Liver (tissue), 9 donors: ENCODE results near the gene HSPA12B. TPM values are rescaled to one million over a fixed set of nuclear protein-coding genes. Genes with fewer than 3 reads are reported as not detected.

Source experiments
- DNase-seq: peaks from one replicate; pipeline ENCODE4 v3.0.0-alpha.2; 2017; ENCODE audit warnings: low spot score
- H3K27ac ChIP-seq, 2 donors: one replicate each; pipeline ENCODE4 v1.7.0; 2013; ENCODE audit warnings: inconsistent platforms in 2 of 2, low read length in 2 of 2, control low read depth in 1 of 2, low read depth in 1 of 2, mild to moderate bottlenecking in 1 of 2
- H3K27me3 ChIP-seq, 4 donors: one replicate each; pipeline versions ENCODE4 v1.6.1 to v1.7.0; 2013; ENCODE audit warnings: low read length in 3 of 4, inconsistent platforms in 1 of 4, mild to moderate bottlenecking in 1 of 4, moderate library complexity in 1 of 4; ENCODE audit not compliant: control insufficient read depth in 4 of 4, insufficient read depth in 4 of 4
- H3K36me3 ChIP-seq, 4 donors: one replicate each; pipeline versions ENCODE4 v1.6.1 to v1.7.0; 2013; ENCODE audit warnings: low read length in 3 of 4, mild to moderate bottlenecking in 3 of 4, low read depth in 1 of 4, moderate library complexity in 1 of 4; ENCODE audit not compliant: control insufficient read depth in 4 of 4, insufficient read depth in 3 of 4
- H3K4me1 ChIP-seq, 4 donors: one replicate each; pipeline versions ENCODE4 v1.6.1 to v1.7.0; 2013; ENCODE audit warnings: low read length in 3 of 4, mild to moderate bottlenecking in 3 of 4, moderate library complexity in 1 of 4; ENCODE audit not compliant: control insufficient read depth in 4 of 4, insufficient read depth in 4 of 4
- H3K4me3 ChIP-seq, 3 donors: one replicate each; pipeline versions ENCODE4 v1.6.1 to v1.7.0; 2013; ENCODE audit warnings: low read length in 3 of 3, control low read depth in 1 of 3, low read depth in 1 of 3, mild to moderate bottlenecking in 1 of 3
- H3K9ac ChIP-seq, 2 donors: one replicate each; pipeline ENCODE4 v1.7.0; 2013; ENCODE audit warnings: low read length in 2 of 2, mild to moderate bottlenecking in 2 of 2, moderate library complexity in 2 of 2, control low read depth in 1 of 2, low read depth in 1 of 2
- H3K9me3 ChIP-seq, 4 donors: one replicate each; pipeline versions ENCODE4 v1.6.1 to v1.7.0; 2013; ENCODE audit warnings: low read length in 3 of 4; ENCODE audit not compliant: control insufficient read depth in 4 of 4
- EGR1 ChIP-seq, 2 donors: IDR thresholded peaks; 2 replicates each; pipeline ENCODE4 v1.6.1; 2016 to 2018; ENCODE audit warnings: antibody characterized with exemption in 2 of 2, low read depth in 2 of 2
- FOXA1 ChIP-seq: IDR thresholded peaks from 2 replicates; pipeline ENCODE4 v1.6.1; 2016; ENCODE audit warnings: antibody characterized with exemption
- FOXA2 ChIP-seq: IDR thresholded peaks from 2 replicates; pipeline ENCODE4 v1.6.1; 2016; ENCODE audit warnings: antibody characterized with exemption
- JUND ChIP-seq, 2 donors: IDR thresholded peaks; 2 replicates each; pipeline ENCODE4 v1.6.1; 2016; ENCODE audit warnings: antibody characterized with exemption in 2 of 2
- RAD21 ChIP-seq, 2 donors: IDR thresholded peaks; 2 replicates each; pipeline ENCODE4 v1.6.1; 2016; ENCODE audit warnings: antibody characterized with exemption in 2 of 2, mild to moderate bottlenecking in 2 of 2
- RXRA ChIP-seq, 2 donors: IDR thresholded peaks; 2 replicates each; pipeline ENCODE4 v1.6.1; 2017 to 2018; ENCODE audit warnings: antibody characterized with exemption in 2 of 2, mild to moderate bottlenecking in 1 of 2
- SP1 ChIP-seq: IDR thresholded peaks from 2 replicates; pipeline ENCODE4 v1.6.1; 2018; ENCODE audit warnings: antibody characterized with exemption, mild to moderate bottlenecking
- TAF1 ChIP-seq: conservative IDR thresholded peaks from 2 replicates; pipeline ENCODE4 v1.6.1; 2016; ENCODE audit warnings: antibody characterized with exemption, mild to moderate bottlenecking
- YY1 ChIP-seq: IDR thresholded peaks from 2 replicates; pipeline ENCODE4 v1.6.1; 2016; ENCODE audit warnings: antibody characterized with exemption, mild to moderate bottlenecking
- WGBS: extraction: QIAGEN DNeasy Blood & Tissue Kit; methylation state at CpG from one replicate; pipeline ENCODE4 v1.1.7; 2013; 5-methylcytosine and 5-hydroxymethylcytosine counted together
- polyA plus RNA-seq, 2 donors: library from polyadenylated mRNA; stranded (reverse) in 1 of 2; unstranded in 1 of 2; fragments of 200-250 nt in 1 of 2; fragments of >200 nt in 1 of 2; fragmentation: Nextera tagmentation in 1 of 2; extraction: Ambion mirVana in 1 of 2; gene quantifications; one replicate each; pipeline versions ENCODE4 v1.2.1 to v1.2.3, GENCODE V29; 2013 to 2015
- total RNA-seq, 2 donors: library from RNA; depleted of rRNA; stranded (reverse); fragments of >200 nt; gene quantifications; one replicate each; pipeline ENCODE4 v1.2.3, GENCODE V29; 2014
- TF ChIP-seq, protein P1 (sequence below): fragments of 150-350 bp; IDR thresholded peaks from 2 replicates; pipeline ENCODE4 v1.5.1; 2017; ENCODE audit warnings: improper control_type of control experiment, low read depth, low read length; ENCODE audit not compliant: missing input control
- TF ChIP-seq, protein P2 (sequence below): IDR thresholded peaks from 2 replicates; pipeline ENCODE4 v1.6.1; 2016; ENCODE audit warnings: antibody characterized with exemption, mild to moderate bottlenecking
- TF ChIP-seq, protein P3 (sequence below): IDR thresholded peaks from 2 replicates; pipeline ENCODE4 v1.6.1; 2016; ENCODE audit warnings: antibody characterized with exemption
- TF ChIP-seq, protein P4 (sequence below): IDR thresholded peaks from 2 replicates; pipeline ENCODE4 v1.6.1; 2016; ENCODE audit warnings: antibody characterized with exemption
- donor health status: healthy.
- donor health status: healthy.
- donor health status: healthy.
- donor health status: healthy.
- donor health status: healthy.

HSPA12B gene
- total and polyA plus RNA-seq, 4 donors = 0.72 to 1.8 (median 0.87) TPM

DNA sequence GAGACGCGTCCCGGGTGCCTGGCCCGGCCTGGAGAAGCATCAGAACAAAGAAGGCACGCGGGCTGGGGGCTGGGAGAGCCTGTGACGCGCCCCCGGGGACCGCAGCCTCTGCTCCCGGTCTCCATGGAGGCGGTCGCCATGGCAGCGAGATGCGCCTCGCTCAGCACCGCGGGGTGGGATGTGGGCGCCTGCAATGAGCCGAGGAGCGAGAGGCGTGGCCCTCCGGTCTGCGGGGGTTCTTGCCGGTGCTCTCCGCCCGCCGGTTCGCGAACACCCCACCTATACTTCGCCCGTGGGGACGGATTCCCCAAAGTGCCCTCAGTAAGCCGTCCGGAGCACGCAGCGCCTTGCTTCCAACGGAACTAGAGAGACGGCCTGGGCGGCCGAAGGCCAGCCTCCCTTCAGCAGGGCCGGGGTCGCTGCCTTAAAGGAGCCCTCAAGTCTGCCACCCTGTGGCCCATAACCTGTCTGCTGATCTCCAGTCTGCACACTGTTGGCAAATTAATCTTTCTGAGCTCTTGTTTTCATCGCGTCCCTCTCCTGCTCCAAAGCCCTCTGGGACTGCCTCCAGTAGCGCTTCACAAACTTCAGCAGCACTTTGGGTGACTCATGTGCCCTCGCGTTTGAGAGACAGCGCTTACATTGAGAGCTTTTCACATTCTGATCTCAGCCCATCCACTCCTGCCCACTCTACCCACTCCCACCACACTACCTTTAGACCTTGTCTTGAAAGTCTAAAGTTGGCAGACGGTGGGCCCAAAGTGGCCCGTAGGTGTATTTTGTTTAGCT is 36.1 kb downstream of the HSPA12B start:
- H3K4me1 ChIP-seq = peaks cover 3 to 19% (median 14%) of the 10 kb centered on the region in 4 donors
- H3K27me3 ChIP-seq = no peaks in the 10 kb centered on the region
- peak; percentile 75 for DNase-seq
- TF ChIP-seq, protein P1, sequence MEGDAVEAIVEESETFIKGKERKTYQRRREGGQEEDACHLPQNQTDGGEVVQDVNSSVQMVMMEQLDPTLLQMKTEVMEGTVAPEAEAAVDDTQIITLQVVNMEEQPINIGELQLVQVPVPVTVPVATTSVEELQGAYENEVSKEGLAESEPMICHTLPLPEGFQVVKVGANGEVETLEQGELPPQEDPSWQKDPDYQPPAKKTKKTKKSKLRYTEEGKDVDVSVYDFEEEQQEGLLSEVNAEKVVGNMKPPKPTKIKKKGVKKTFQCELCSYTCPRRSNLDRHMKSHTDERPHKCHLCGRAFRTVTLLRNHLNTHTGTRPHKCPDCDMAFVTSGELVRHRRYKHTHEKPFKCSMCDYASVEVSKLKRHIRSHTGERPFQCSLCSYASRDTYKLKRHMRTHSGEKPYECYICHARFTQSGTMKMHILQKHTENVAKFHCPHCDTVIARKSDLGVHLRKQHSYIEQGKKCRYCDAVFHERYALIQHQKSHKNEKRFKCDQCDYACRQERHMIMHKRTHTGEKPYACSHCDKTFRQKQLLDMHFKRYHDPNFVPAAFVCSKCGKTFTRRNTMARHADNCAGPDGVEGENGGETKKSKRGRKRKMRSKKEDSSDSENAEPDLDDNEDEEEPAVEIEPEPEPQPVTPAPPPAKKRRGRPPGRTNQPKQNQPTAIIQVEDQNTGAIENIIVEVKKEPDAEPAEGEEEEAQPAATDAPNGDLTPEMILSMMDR = peak; percentile 40
- TF ChIP-seq RAD21 (IDR thresholded peaks at IDR 0.05) (peak; percentile 59 to 69), JUND (IDR thresholded peaks at IDR 0.05) (peak; percentile 18 to 30)
- TF ChIP-seq, protein P2, sequence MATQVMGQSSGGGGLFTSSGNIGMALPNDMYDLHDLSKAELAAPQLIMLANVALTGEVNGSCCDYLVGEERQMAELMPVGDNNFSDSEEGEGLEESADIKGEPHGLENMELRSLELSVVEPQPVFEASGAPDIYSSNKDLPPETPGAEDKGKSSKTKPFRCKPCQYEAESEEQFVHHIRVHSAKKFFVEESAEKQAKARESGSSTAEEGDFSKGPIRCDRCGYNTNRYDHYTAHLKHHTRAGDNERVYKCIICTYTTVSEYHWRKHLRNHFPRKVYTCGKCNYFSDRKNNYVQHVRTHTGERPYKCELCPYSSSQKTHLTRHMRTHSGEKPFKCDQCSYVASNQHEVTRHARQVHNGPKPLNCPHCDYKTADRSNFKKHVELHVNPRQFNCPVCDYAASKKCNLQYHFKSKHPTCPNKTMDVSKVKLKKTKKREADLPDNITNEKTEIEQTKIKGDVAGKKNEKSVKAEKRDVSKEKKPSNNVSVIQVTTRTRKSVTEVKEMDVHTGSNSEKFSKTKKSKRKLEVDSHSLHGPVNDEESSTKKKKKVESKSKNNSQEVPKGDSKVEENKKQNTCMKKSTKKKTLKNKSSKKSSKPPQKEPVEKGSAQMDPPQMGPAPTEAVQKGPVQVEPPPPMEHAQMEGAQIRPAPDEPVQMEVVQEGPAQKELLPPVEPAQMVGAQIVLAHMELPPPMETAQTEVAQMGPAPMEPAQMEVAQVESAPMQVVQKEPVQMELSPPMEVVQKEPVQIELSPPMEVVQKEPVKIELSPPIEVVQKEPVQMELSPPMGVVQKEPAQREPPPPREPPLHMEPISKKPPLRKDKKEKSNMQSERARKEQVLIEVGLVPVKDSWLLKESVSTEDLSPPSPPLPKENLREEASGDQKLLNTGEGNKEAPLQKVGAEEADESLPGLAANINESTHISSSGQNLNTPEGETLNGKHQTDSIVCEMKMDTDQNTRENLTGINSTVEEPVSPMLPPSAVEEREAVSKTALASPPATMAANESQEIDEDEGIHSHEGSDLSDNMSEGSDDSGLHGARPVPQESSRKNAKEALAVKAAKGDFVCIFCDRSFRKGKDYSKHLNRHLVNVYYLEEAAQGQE = no peak
- H3K36me3 ChIP-seq = no peaks in the 10 kb centered on the region
- peak overlapping the region; percentile 58 to 93 (median 76) for H3K4me3 ChIP-seq
- 4% methylated on average over 51 of the region's 51 CpGs for WGBS
- H3K27ac ChIP-seq = peak overlapping the region; percentile 76 to 78
- no peaks in the 10 kb centered on the region for H3K9me3 ChIP-seq
- H3K9ac ChIP-seq = peak overlapping the region; percentile 72 to 74

DNA sequence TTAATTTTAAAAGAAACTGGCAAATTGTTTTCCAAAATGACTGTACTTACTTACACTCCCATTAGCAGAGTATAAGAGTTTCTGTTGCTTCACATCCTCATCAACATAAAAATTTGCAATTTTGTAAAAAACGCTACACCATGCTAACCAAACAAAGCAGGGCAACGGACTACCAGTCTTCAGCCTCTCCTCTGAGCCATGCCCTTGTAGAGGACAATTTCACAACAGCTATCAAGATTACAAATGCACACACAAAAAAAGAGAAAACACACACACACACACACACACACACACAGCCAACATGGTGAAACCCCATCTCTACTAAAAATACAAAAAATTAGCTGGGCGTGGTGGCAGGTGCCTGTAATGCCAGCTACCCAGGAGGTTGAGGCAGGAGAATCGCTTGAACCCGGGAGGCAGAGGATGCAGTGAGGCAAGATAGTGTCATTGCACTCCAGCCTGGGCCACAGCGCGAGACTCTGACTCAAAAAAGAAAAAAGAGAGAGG is 39.1 kb downstream of the HSPA12B start:
- H3K36me3 ChIP-seq = no peaks in the 10 kb centered on the region
- TF ChIP-seq EGR1 (IDR thresholded peaks at IDR 0.05; ENCODE audit: low read depth in 2 of 2) (no peak), RXRA (IDR thresholded peaks at IDR 0.05) (peak; percentile 39 to 51)
- TF ChIP-seq, protein P3, sequence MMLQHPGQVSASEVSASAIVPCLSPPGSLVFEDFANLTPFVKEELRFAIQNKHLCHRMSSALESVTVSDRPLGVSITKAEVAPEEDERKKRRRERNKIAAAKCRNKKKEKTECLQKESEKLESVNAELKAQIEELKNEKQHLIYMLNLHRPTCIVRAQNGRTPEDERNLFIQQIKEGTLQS = no peak
- no peak overlapping the region for H3K27ac ChIP-seq
- H3K4me3 ChIP-seq = no peak overlapping the region
- WGBS = 73% methylated on average over 7 of the region's 7 CpGs
- H3K4me1 ChIP-seq = peaks cover 3 to 18% (median 12%) of the 10 kb centered on the region in 4 donors
- no peak for DNase-seq
- H3K9me3 ChIP-seq = no peaks in the 10 kb centered on the region
- H3K27me3 ChIP-seq = no peaks in the 10 kb centered on the region
- H3K9ac ChIP-seq = no peak overlapping the region

DNA sequence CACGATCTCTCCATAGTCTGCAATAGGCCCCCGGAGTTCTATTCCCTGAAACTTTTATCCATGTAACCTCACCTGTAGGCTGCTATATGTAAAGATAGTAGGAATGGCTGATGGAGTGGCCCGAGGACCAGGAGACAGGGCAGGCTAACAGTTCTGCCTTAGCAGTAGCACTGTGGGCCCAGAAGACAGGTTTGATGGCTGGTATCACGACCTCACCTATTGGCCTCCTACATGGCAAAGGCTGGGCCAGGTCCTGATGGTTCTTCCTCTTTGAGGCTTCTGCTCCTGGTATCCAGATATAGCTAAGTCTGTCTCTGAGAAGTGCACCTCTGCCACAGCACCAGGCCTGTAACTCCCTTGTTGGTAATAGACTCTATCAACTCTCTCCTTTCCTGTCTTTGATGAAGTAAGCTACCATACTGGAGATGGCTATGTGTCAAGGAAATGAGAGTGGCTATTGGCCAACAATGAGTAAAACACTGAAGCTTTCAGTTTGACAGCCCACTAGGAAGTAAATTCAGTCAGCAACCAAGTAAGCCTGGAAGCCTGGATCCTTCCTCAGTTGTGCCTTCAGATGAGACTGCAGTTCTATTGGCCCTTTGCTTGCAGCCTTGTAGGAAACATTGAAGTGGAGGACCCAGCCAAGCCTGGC is 43.1 kb downstream of the HSPA12B start:
- peaks cover 6 to 14% (median 9%) of the 10 kb centered on the region in 4 donors for H3K4me1 ChIP-seq
- no peak for TF ChIP-seq FOXA1
- TF ChIP-seq TAF1 = no peak
- no peak for TF ChIP-seq SP1
- no peak for TF ChIP-seq FOXA2
- no peak for TF ChIP-seq YY1
- TF ChIP-seq, protein P4, sequence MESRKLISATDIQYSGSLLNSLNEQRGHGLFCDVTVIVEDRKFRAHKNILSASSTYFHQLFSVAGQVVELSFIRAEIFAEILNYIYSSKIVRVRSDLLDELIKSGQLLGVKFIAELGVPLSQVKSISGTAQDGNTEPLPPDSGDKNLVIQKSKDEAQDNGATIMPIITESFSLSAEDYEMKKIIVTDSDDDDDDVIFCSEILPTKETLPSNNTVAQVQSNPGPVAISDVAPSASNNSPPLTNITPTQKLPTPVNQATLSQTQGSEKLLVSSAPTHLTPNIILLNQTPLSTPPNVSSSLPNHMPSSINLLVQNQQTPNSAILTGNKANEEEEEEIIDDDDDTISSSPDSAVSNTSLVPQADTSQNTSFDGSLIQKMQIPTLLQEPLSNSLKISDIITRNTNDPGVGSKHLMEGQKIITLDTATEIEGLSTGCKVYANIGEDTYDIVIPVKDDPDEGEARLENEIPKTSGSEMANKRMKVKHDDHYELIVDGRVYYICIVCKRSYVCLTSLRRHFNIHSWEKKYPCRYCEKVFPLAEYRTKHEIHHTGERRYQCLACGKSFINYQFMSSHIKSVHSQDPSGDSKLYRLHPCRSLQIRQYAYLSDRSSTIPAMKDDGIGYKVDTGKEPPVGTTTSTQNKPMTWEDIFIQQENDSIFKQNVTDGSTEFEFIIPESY = no peak
- no peaks in the 10 kb centered on the region for H3K9me3 ChIP-seq
- no peak for DNase-seq
- H3K9ac ChIP-seq = no peak overlapping the region
- H3K27me3 ChIP-seq = no peaks in the 10 kb centered on the region
- no peak overlapping the region for H3K27ac ChIP-seq
- H3K4me3 ChIP-seq = no peak overlapping the region
- 88% methylated on average over 4 of the region's 4 CpGs for WGBS
- no peaks in the 10 kb centered on the region for H3K36me3 ChIP-seq
